ENCODE results near the gene DHRS1.

The DHRS1 gene

GRCh38 chr14:24256960-24257359 lies 42.6 kb downstream of the DHRS1 start:
- TF ChIP-seq FOXP2 (optimal IDR thresholded peaks at IDR 0.05; ENCODE audit: borderline replicate concordance, extremely low read depth, extremely low read length, insufficient read depth) (no peak), REST (IDR thresholded peaks at IDR 0.05; ENCODE audit: insufficient read depth in 1 of 2, low read depth in 2 of 2, low read length in 2 of 2) (no peak), SIN3A (IDR thresholded peaks at IDR 0.05; ENCODE audit: borderline replicate concordance, insufficient read depth, low read length) (no peak), POLR2AphosphoS5 (IDR thresholded peaks at IDR 0.05; ENCODE audit: low read depth, low read length) (no peak), TAF1 (IDR thresholded peaks at IDR 0.05; ENCODE audit: borderline replicate concordance, insufficient read depth, low read length) (no peak)

- TF ChIP-seq REST (IDR thresholded peaks at IDR 0.05; ENCODE audit: insufficient read depth in 1 of 2, low read depth in 2 of 2, low read length in 2 of 2) = no peak
- no peak for TF ChIP-seq POLR2AphosphoS5 (IDR thresholded peaks at IDR 0.05; ENCODE audit: low read depth, low read length)
- no peak for TF ChIP-seq FOXP2 (optimal IDR thresholded peaks at IDR 0.05; ENCODE audit: borderline replicate concordance, extremely low read depth, extremely low read length, insufficient read depth)
- no peak for TF ChIP-seq TAF1 (IDR thresholded peaks at IDR 0.05; ENCODE audit: borderline replicate concordance, insufficient read depth, low read length)
- no peak for TF ChIP-seq SIN3A (IDR thresholded peaks at IDR 0.05; ENCODE audit: borderline replicate concordance, insufficient read depth, low read length)
These were observed 43.5 kb downstream of the DHRS1 start for GRCh38 chr14:24255931-24256711.

GRCh38 chr14:24255438-24255837 lies 44.1 kb downstream of the DHRS1 start:
- no peak for TF ChIP-seq FOXP2 (optimal IDR thresholded peaks at IDR 0.05; ENCODE audit: borderline replicate concordance, extremely low read depth, extremely low read length, insufficient read depth)
- no peak for TF ChIP-seq POLR2AphosphoS5 (IDR thresholded peaks at IDR 0.05; ENCODE audit: low read depth, low read length)
- TF ChIP-seq REST (IDR thresholded peaks at IDR 0.05; ENCODE audit: insufficient read depth in 1 of 2, low read depth in 2 of 2, low read length in 2 of 2) = no peak
- no peak for TF ChIP-seq TAF1 (IDR thresholded peaks at IDR 0.05; ENCODE audit: borderline replicate concordance, insufficient read depth, low read length)
- no peak for TF ChIP-seq SIN3A (IDR thresholded peaks at IDR 0.05; ENCODE audit: borderline replicate concordance, insufficient read depth, low read length)

- TF ChIP-seq POLR2AphosphoS5 (IDR thresholded peaks at IDR 0.05; ENCODE audit: low read depth, low read length) (no peak), REST (IDR thresholded peaks at IDR 0.05; ENCODE audit: insufficient read depth in 1 of 2, low read depth in 2 of 2, low read length in 2 of 2) (no peak), TAF1 (IDR thresholded peaks at IDR 0.05; ENCODE audit: borderline replicate concordance, insufficient read depth, low read length) (no peak), FOXP2 (optimal IDR thresholded peaks at IDR 0.05; ENCODE audit: borderline replicate concordance, extremely low read depth, extremely low read length, insufficient read depth) (no peak), SIN3A (IDR thresholded peaks at IDR 0.05; ENCODE audit: borderline replicate concordance, insufficient read depth, low read length) (no peak)
These were observed 44.8 kb downstream of the DHRS1 start for GRCh38 chr14:24254630-24255392.

Measured in PFSK-1 (cell line).